Parathyroid adenoma (tissue), 2 donors: ENCODE results near the gene RAB22A.
A peak's percentile ranks its signal among the peaks of the same experiment; 100 is the strongest.

ENCODE experiments used
- H2AFZ ChIP-seq: fragments of 300-600 bp; sonication (generic); one replicate; pipeline ENCODE4 v1.7.0; 2017; ENCODE audit warnings: antibody characterized with exemption, mild to moderate bottlenecking
- H3K27ac ChIP-seq: fragments of 300-600 bp; sonication (generic); one replicate; pipeline ENCODE4 v1.7.0; 2017
- H3K27me3 ChIP-seq: fragments of 300-600 bp; sonication (generic); one replicate; pipeline ENCODE4 v1.7.0; 2017; ENCODE audit warnings: low read length; ENCODE audit not compliant: control insufficient read depth, insufficient read depth
- H3K36me3 ChIP-seq: fragments of 300-600 bp; sonication (generic); one replicate; pipeline ENCODE4 v1.7.0; 2017; ENCODE audit warnings: low read length; ENCODE audit not compliant: control insufficient read depth, insufficient read depth
- H3K4me1 ChIP-seq: fragments of 300-600 bp; sonication (generic); one replicate; pipeline ENCODE4 v1.7.0; 2017; ENCODE audit warnings: control low read depth
- H3K4me2 ChIP-seq: fragments of 300-600 bp; sonication (generic); one replicate; pipeline ENCODE4 v1.7.0; 2017; ENCODE audit warnings: low read length
- H3K4me3 ChIP-seq: fragments of 300-600 bp; sonication (generic); one replicate; pipeline ENCODE4 v1.7.0; 2017; ENCODE audit warnings: low read depth, low read length
- H3K79me2 ChIP-seq: fragments of 300-600 bp; sonication (generic); one replicate; pipeline ENCODE4 v1.7.0; 2017; ENCODE audit warnings: control low read depth
- H3K9ac ChIP-seq: fragments of 300-600 bp; sonication (generic); one replicate; pipeline ENCODE4 v1.7.0; 2017; ENCODE audit warnings: mild to moderate bottlenecking
- H3K9me3 ChIP-seq: fragments of 300-600 bp; sonication (generic); one replicate; pipeline ENCODE4 v1.7.0; 2017; ENCODE audit warnings: low read length; ENCODE audit not compliant: control insufficient read depth
- TF ChIP-seq, protein P1 (sequence below): fragments of 300-600 bp; sonication (generic); IDR thresholded peaks from one replicate; pipeline ENCODE4 v1.7.0; 2017; ENCODE audit warnings: antibody characterized with exemption, mild to moderate bottlenecking
- donor health status: primary hyperparathyroidism.

RAB22A gene

DNA sequence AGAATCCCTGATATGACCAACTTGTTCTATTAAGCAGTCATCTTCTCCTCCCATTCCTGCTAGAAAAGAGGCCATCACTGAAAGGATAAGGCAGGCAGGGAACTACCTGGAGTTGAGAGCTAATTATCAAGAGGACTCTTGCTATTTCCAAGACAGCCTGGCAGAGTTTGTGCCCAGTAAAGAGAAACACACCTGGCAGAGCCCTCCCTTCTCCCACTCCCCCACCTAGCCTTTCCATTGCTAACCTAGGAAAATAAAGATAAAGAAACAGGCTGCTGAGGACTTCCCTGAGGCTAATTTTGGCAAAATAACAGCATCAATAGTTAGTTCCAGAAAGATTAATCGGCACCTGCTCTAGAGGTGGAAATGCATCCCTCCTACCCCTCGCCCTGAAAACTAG lies 20.4 kb upstream of the RAB22A start:
- H3K9ac ChIP-seq = no peak overlapping the region
- H3K79me2 ChIP-seq = peaks cover 8% of the 10 kb centered on the region
- H3K4me1 ChIP-seq = no peaks in the 10 kb centered on the region

DNA sequence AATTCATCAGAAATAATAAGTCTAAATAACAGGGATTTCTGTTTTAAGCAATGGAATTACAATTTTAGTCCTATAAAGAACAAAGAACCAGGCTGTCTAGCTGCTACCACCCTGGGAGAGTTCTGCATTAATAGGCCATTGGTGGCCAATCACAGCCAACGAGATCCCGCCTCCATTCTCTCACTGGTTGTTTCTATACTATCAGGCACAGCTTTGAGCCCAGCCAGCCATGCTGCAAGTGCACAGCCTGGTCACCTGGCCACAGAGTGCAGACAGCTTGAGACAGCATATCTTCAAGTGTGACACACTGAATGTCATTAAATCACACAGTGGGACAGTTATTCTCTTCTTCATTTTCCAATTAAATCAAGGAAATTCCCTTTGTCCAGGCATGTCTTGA lies 16.1 kb upstream of the RAB22A start:
- no peaks in the 10 kb centered on the region for H3K27me3 ChIP-seq
- no peaks in the 10 kb centered on the region for H3K36me3 ChIP-seq
- no peaks in the 10 kb centered on the region for H3K9me3 ChIP-seq
- H3K4me2 ChIP-seq = no peak overlapping the region
- H3K4me3 ChIP-seq = no peak overlapping the region
- H3K9ac ChIP-seq = no peak overlapping the region
- H3K79me2 ChIP-seq = peaks cover 8% of the 10 kb centered on the region
- TF ChIP-seq, protein P1, sequence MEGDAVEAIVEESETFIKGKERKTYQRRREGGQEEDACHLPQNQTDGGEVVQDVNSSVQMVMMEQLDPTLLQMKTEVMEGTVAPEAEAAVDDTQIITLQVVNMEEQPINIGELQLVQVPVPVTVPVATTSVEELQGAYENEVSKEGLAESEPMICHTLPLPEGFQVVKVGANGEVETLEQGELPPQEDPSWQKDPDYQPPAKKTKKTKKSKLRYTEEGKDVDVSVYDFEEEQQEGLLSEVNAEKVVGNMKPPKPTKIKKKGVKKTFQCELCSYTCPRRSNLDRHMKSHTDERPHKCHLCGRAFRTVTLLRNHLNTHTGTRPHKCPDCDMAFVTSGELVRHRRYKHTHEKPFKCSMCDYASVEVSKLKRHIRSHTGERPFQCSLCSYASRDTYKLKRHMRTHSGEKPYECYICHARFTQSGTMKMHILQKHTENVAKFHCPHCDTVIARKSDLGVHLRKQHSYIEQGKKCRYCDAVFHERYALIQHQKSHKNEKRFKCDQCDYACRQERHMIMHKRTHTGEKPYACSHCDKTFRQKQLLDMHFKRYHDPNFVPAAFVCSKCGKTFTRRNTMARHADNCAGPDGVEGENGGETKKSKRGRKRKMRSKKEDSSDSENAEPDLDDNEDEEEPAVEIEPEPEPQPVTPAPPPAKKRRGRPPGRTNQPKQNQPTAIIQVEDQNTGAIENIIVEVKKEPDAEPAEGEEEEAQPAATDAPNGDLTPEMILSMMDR = no peak
- H2AFZ ChIP-seq = no peak overlapping the region
- H3K4me1 ChIP-seq = peaks cover 4% of the 10 kb centered on the region
- H3K27ac ChIP-seq = no peak overlapping the region

More for the DNA sequence above, 20.4 kb upstream of the RAB22A start:
- no peak overlapping the region for H2AFZ ChIP-seq
- no peak overlapping the region for H3K4me2 ChIP-seq
- H3K27ac ChIP-seq = no peak overlapping the region
- H3K36me3 ChIP-seq = no peaks in the 10 kb centered on the region
- no peak overlapping the region for H3K4me3 ChIP-seq
- H3K27me3 ChIP-seq = no peaks in the 10 kb centered on the region
- TF ChIP-seq, protein P1 = no peak
- H3K9me3 ChIP-seq = no peaks in the 10 kb centered on the region

DNA sequence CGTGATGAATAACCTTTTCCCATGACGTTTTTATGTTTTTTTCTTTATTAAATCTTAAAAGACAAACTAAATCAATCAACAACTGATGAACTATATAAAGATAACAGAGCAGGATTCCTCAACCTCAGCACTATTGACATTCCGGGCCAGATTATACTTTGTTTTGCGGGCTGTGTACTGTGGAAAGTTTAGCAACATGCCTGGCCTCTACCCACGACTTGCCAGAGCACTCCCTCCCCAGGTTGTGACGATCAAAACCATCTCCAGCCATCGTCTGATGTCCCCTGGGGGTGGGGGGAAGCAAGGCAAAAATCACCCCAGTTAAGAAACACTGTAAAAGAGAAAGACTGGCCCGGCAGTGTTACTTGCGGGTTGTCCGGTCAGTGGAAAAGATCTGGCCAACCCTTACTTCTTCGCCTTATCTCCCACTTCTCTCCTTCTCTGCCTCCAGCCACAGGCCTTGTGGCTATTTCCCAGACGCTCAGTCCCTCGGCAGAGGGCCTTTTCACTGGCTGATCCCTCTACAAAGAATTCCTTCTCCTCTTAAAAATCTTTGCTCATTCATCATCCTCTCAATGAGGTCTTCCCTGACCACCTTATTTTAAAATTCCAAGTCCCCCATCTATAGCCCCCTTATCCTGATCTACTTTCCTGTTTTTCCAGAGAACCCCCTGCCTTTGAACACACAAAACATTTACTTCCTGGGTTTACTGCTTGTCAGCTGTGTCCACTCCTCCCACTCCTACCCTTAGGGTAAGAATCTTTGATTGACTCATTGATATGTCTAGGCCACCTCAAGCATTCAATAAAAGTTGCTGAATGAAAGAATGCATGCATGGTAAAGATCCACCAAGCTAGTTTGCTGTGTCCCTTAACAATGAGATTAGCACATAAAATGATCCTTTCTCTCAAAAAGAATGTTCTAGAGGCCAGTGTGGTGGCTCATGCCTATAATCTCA lies 14.7 kb upstream of the RAB22A start:
- Histone ChIP-seq H3K4me1 (peaks cover 4% of the 10 kb centered on the region), H3K4me3 (no peak overlapping the region), H3K9ac (no peak overlapping the region), H2AFZ (peak overlapping the region; percentile 54), H3K79me2 (peaks cover 5% of the 10 kb centered on the region), H3K36me3 (no peaks in the 10 kb centered on the region), H3K27ac (peak overlapping the region; percentile 51), H3K9me3 (no peaks in the 10 kb centered on the region), H3K27me3 (no peaks in the 10 kb centered on the region), H3K4me2 (no peak overlapping the region)
- TF ChIP-seq, protein P1 = no peak

DNA sequence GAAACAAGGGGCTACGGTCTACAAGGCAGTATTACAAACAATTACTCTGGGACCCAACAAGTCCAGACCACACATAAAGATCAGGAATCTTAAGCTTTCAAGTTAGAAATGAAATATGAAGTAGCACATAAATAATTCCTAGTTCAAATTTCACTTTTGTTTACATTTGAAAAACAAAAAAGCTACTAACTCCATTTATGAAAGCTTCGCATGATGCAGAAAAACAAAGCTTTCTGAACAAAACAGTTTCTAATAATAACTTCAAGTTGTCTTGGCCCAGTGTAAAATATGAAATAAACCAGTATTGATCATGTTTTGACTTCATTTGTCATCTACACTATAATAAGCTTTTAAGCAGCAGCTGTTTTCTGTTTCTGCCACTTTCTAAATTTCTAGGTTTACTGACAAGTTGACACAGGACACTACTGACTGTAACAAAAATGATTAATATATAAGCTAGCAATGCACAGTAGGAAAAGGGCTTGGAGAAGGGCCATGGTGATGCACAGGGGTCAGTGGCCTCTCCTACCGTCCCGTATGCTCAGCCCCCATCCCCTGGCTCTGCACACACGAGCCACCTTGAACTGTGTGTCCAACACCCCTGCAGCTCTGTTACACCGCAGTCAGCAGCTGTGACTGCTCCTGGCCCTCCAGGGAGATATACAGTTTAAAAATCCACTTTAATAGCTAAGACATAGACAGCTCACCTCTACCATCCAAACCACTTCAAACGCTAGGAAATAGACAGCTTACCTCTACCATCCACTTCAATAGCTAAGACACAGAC lies 13.3 kb upstream of the RAB22A start:
- Histone ChIP-seq H3K9ac (no peak overlapping the region), H3K4me2 (no peak overlapping the region), H3K27ac (no peak overlapping the region), H3K4me1 (peaks cover 4% of the 10 kb centered on the region), H2AFZ (no peak overlapping the region), H3K27me3 (no peaks in the 10 kb centered on the region), H3K36me3 (no peaks in the 10 kb centered on the region), H3K79me2 (peaks cover 5% of the 10 kb centered on the region), H3K9me3 (no peaks in the 10 kb centered on the region), H3K4me3 (no peak overlapping the region)
- TF ChIP-seq, protein P1 = no peak
